Esophagus (tissue), 2 donors: ENCODE measurements around the gene KCNJ5. TPM values are rescaled to one million over a fixed set of nuclear protein-coding genes. Genes with fewer than 3 reads are reported as not detected.
A peak's percentile ranks its signal among the peaks of the same experiment; 100 is the strongest.

Source experiments
- H3K27ac ChIP-seq, 2 donors: one replicate each; pipeline ENCODE4 v1.5.1; 2013; ENCODE audit warnings: low read depth in 2 of 2, mild to moderate bottlenecking in 2 of 2, inconsistent platforms in 1 of 2, low read length in 1 of 2, moderate library complexity in 1 of 2
- H3K27me3 ChIP-seq, 2 donors: one replicate each; pipeline ENCODE4 v1.6.1; 2013; ENCODE audit warnings: low read length in 2 of 2, control low read depth in 1 of 2, mild to moderate bottlenecking in 1 of 2; ENCODE audit not compliant: insufficient read depth in 2 of 2, control insufficient read depth in 1 of 2
- H3K36me3 ChIP-seq, 2 donors: one replicate each; pipeline ENCODE4 v1.6.1; 2013; ENCODE audit warnings: low read length in 1 of 2; ENCODE audit not compliant: control insufficient read depth in 2 of 2, insufficient read depth in 2 of 2
- H3K4me1 ChIP-seq, 2 donors: one replicate each; pipeline ENCODE4 v1.6.1; 2013; ENCODE audit warnings: low read length in 1 of 2; ENCODE audit not compliant: control insufficient read depth in 2 of 2, insufficient read depth in 2 of 2
- H3K4me3 ChIP-seq, 2 donors: one replicate each; pipeline ENCODE4 v1.5.1; 2013; ENCODE audit warnings: low read length in 2 of 2, mild to moderate bottlenecking in 2 of 2, low read depth in 1 of 2, moderate library complexity in 1 of 2
- H3K9me3 ChIP-seq, 2 donors: one replicate each; pipeline ENCODE4 v1.6.1; 2013; ENCODE audit warnings: mild to moderate bottlenecking in 2 of 2, low read depth in 1 of 2, low read length in 1 of 2, moderate library complexity in 1 of 2; ENCODE audit not compliant: control insufficient read depth in 2 of 2, insufficient read depth in 1 of 2
- WGBS, 2 donors: extraction: QIAGEN DNeasy Blood & Tissue Kit; methylation state at CpG; one replicate each; pipeline ENCODE4 v1.1.7; 2013; 5-methylcytosine and 5-hydroxymethylcytosine counted together
- polyA plus RNA-seq, 2 donors: library from polyadenylated mRNA; stranded (reverse); fragments of 200-250 nt; gene quantifications; one replicate each; pipeline ENCODE4 v1.2.3, GENCODE V29; 2013
- donor health status: healthy with polysubstance abuse.
- donor health status: Bipolar disorder and iron deficiency.

KCNJ5 gene
- under 1 TPM; 0.08 to 0.27 TPM for polyA plus RNA-seq

DNA sequence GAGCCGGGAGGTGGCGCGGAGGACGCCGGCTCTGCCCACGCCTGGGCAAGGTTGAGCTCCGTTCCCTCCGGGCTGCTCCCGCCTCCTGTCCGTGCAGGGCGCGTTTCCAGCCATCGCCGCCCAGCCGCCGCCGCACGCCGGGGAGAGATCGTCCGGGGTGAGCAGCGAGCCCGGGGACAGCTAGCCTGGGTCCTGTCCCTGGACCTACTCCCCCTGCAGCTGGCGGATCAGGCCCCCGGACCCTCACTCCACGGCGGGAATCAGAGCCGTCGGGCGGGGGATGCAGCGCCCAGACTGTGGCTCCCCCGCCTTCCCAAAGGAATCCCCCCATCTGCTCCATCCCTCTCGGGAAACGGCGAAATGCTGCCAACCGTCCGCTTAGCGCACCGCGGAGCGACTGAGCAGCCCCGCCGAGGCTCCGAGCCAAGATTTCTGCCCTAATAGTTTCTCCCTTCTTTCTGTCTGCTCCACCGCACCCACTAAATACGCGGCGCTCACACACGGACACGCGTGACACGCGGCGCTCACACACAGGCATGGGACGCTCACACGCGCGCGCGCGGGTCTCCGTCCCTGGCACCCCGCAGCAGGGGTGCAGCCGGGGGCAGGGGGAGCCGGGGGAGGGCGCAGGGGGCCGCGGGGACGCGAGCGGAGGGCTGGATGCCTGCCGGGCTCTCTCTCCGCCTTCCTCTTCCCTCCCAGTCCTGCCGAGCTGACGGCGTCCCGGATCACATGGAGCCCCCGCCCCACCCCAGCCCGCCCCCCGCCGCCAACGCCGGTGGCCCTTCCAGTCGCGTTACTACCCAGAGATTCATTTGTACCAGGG, at the start of gene KCNJ5:
TSS of gene KCNJ5 (plus strand) at position 814 of the 826 bp plus-strand sequence. CDS start 19,918 bp downstream, outside the sequence.
- Histone ChIP-seq H3K4me1 (peaks cover 8 to 15% of the 10 kb centered on the region in 2 donors), H3K27me3 (no peaks in the 10 kb centered on the region), H3K27ac (no peak within 1 kb of the TSS)

DNA sequence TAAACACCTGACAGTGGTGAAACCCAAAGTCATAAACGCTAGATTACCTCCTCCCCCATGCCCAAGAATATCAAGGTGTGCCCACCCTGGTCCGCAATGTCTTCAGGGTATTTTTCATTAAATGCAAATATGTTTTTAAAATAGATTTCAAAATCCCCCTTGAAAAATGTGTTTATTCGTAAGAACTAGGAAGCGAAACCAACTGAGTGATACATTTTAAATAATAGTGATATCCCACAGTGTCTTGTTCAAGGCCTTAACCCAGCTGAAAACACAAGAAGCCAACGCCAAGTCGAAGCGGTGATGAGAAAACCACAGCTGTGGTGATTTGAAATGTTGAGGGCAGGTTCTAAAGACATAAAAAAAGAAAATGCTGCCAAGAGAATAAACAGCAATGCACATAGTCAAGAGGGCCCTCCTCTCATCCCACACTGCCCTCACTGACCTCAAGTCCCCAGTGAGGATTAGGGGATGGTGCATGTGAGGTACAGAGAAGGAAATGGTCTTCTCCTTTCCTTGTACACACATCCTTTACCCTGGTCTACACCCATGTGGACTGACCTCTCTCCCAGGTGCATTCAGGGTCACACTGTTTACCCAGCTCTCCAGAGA, 49.6 kb upstream of the KCNJ5 start:
- Histone ChIP-seq H3K36me3 (no peaks in the 10 kb centered on the region), H3K27ac (no peak overlapping the region), H3K9me3 (no peaks in the 10 kb centered on the region), H3K4me1 (no peaks in the 10 kb centered on the region), H3K4me3 (no peak overlapping the region), H3K27me3 (peaks cover 0 to 3% of the 10 kb centered on the region in 2 donors)
- 75 to 89% methylated on average over 7 of the region's 7 CpGs for WGBS, 2 donors

More for the DNA sequence above, at the start of gene KCNJ5:
- no peaks in the 10 kb centered on the region for H3K9me3 ChIP-seq
- peak within 1 kb of the TSS; percentile 42 to 49 for H3K4me3 ChIP-seq
- no peaks in the 10 kb centered on the region for H3K36me3 ChIP-seq
- 1% methylated on average over 65 to 85 of the region's 85 CpGs for WGBS, 2 donors

DNA sequence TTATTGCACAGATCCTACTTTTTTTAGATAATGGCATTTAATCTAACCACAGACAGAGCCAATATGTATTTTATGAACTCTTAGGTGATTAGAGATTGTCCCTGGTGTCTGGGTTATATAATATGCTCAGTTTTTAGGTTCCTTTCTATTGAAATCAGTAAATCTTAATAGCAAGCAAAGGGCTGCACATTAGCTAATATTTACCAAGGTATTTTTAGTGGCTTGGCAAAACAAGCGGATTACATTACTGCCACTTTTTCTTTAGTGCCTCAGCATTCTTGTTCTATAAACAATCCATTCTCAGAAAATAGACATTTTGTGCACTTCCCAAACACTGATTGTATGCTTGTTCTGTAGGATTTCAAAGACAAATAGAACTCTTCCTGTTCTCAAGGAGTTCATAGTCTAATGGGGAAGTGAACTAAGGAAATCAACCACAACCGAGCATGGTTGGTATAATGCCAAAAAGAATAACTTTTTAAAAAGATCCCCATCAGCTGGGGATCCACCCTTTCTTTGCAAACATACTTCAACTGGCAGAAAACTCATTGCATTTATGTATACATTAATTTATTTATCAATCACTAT, 47.9 kb upstream of the KCNJ5 start:
- no peak overlapping the region for H3K27ac ChIP-seq
- peaks cover 0 to 3% of the 10 kb centered on the region in 2 donors for H3K27me3 ChIP-seq
- no peaks in the 10 kb centered on the region for H3K36me3 ChIP-seq
- no peaks in the 10 kb centered on the region for H3K9me3 ChIP-seq
- 40 to 53% methylated on average over 2 of the region's 2 CpGs for WGBS, 2 donors
- no peaks in the 10 kb centered on the region for H3K4me1 ChIP-seq
- H3K4me3 ChIP-seq, result no peak overlapping the region

DNA sequence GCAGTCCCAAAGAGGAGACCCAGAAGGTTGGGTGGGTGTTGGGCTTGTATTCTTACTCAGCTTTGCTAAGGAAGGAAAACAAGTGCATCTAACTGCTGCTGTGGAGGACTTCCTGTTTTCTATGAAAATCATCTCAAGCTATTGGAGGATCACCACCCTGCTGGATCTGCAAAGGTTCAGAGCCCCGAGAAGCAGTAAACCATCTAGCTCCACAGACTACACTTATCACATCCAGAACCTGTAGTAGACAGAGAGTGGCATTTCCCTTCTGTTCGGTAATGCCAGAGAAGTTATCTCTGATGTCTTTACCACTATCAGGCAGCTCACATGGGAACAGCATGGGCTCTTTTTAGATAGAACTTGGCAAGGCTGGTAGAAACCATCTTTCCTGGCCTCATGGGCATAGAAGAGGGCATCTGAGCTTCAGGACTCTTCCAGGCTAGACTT, 45.8 kb upstream of the KCNJ5 start:
- Histone ChIP-seq H3K4me1 (no peaks in the 10 kb centered on the region), H3K9me3 (no peaks in the 10 kb centered on the region), H3K4me3 (no peak overlapping the region), H3K36me3 (no peaks in the 10 kb centered on the region), H3K27me3 (peaks cover 0 to 3% of the 10 kb centered on the region in 2 donors), H3K27ac (no peak overlapping the region)
- WGBS, 2 donors, result 74% methylated on average over 2 of the region's 2 CpGs

DNA sequence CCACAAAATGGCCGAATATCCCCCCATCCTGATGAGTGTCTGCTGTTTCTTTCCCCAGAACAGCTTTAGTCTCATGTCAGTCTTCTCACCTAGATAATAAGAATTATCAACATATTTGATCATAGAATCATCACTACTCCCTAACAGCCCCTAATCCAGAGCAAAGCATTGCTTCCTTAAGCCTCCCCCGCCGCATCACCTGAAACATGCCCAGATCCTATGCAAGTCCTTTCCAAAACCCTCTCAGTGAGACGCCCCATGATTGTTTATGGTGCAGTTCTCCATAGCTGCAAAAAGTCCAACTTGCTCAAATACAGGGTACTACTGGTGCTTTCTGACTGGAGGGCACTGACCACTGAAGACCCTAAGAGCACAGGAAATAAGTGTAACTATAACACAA, 44.2 kb upstream of the KCNJ5 start:
- no peaks in the 10 kb centered on the region for H3K36me3 ChIP-seq
- H3K4me1 ChIP-seq, result no peaks in the 10 kb centered on the region
- no peak overlapping the region for H3K27ac ChIP-seq
- H3K9me3 ChIP-seq, result no peaks in the 10 kb centered on the region
- WGBS, 2 donors, result 85 to 86% methylated on average over 4 of the region's 4 CpGs
- H3K4me3 ChIP-seq, result no peak overlapping the region
- H3K27me3 ChIP-seq, result peaks cover 0 to 3% of the 10 kb centered on the region in 2 donors

DNA sequence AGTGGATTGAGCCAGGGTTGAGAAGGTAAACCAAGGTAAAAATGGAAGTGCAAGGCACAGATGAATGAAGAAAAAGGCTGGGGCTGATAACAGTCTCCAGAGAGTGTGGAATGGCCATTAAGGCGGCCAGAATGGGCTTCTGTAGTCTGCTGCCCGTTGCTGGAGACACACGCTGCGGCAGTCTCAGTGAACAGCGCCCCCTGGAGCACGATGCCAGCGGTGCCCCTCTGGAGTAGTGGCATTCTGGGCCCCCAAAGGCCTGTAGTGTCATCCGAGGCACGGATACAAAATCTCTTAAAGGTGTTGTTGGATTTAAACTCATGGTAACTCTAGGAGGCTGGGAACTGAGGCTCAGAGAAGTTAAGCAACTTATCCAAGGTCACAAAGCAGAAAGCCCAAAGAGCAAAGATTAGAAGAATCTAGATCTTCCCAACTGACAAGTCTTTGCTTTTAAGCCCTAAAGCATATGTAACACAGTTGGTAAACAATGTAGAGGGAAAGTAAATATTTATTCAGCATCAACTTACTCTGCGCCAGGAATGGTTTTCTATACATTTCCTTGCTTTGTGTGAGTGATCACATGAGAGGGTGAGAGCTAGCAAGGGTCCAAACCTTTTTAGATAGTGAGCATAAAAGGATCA, 42.2 kb upstream of the KCNJ5 start:
- Histone ChIP-seq H3K27me3 (no peaks in the 10 kb centered on the region), H3K9me3 (no peaks in the 10 kb centered on the region), H3K4me3 (no peak overlapping the region), H3K4me1 (no peaks in the 10 kb centered on the region), H3K27ac (no peak overlapping the region), H3K36me3 (no peaks in the 10 kb centered on the region)
- WGBS, 2 donors, result 43 to 44% methylated on average over 10 of the region's 10 CpGs

DNA sequence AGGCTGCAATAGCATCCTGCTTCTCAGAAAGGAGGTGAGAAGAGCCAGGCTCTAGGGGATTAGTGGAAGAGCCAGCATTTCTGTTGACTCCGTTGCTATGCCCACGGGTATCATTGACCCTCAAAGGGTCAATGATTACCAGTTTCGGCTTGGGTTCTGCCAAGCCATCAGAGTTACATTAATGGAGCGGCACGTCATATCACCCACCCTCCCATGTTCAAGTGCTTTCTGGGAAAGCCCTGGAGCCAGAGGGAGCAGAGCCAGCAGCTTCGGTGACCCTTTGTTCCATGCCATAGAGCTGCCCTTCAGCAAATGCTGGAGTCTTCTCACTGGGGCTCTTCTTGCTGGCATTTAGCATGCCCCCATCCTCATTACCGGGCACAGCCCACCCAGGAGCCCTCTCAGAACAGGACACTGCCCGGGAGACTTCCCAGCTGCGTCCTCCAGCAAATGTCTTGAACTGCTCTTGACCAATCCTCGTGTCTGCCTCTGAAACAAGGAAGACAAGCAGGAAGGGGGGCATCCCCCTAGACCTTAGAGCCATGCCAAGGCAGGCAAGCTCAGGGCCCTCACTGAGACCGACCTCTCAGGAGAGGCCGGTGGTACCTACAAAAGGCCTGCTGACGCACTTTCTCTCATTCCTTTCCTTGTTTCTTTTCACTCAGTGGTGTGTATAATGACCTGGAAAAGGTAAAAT, 38.7 kb upstream of the KCNJ5 start:
- Histone ChIP-seq H3K27me3 (no peaks in the 10 kb centered on the region), H3K4me1 (no peaks in the 10 kb centered on the region), H3K9me3 (no peaks in the 10 kb centered on the region), H3K36me3 (no peaks in the 10 kb centered on the region), H3K27ac (no peak overlapping the region), H3K4me3 (no peak overlapping the region)
- 82 to 87% methylated on average over 13 of the region's 13 CpGs for WGBS, 2 donors

DNA sequence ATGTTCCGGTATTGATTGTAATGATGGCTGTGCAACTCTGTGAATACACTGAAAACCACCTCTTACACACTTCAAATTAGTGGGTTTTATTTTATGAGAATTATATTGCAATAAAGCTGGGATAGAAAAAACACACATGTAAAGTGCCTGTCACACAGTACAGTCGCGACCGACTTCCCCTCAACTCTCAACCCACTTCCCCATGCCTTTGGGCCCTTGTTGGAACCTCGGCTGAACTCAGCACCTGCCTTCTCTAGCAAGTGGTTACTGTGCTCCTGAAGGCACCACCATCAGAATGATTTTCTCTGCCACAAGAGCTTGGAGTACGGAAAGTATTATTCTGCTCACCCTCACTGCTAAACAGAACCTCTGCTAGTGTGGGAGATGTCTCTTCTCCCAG, 37.6 kb upstream of the KCNJ5 start:
- 82 to 87% methylated on average over 6 of the region's 6 CpGs for WGBS, 2 donors
- H3K4me3 ChIP-seq, result no peak overlapping the region
- H3K27ac ChIP-seq, result no peak overlapping the region
- no peaks in the 10 kb centered on the region for H3K4me1 ChIP-seq
- no peaks in the 10 kb centered on the region for H3K27me3 ChIP-seq
- no peaks in the 10 kb centered on the region for H3K36me3 ChIP-seq
- H3K9me3 ChIP-seq, result no peaks in the 10 kb centered on the region

DNA sequence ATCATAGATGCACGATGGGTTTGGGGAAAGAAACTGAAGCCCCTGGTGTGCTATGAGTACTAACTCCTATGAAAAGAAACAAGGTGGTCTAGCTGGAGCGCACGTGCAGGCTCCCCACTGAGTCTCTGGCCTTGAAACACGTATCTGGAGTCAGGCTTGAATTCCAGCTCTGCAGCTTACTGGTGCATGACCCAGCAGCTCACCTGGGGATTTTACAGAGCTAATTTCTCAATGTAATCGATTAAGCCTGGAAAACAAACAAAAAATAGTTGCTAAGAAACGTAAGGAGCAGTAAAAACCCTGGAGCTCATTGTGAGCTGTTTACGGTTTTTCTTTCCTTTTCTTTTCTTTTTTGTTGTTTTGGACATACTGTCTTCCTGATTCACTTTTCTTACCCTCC, 36.3 kb upstream of the KCNJ5 start:
- H3K4me1 ChIP-seq, result no peaks in the 10 kb centered on the region
- H3K27me3 ChIP-seq, result no peaks in the 10 kb centered on the region
- 60 to 64% methylated on average over 7 of the region's 7 CpGs for WGBS, 2 donors
- H3K27ac ChIP-seq, result no peak overlapping the region
- no peaks in the 10 kb centered on the region for H3K9me3 ChIP-seq
- no peaks in the 10 kb centered on the region for H3K36me3 ChIP-seq
- no peak overlapping the region for H3K4me3 ChIP-seq
